Neural cell (in vitro differentiated cells): ENCODE measurements around the gene GRAMD2A. TPM values are rescaled to one million over a fixed set of nuclear protein-coding genes. Genes with fewer than 3 reads are reported as not detected.
A peak's percentile ranks its signal among the peaks of the same experiment; 100 is the strongest.

Experiments used
- H2AFZ ChIP-seq: fragments of 200-600, 300-800 bp; sonication (generic), shearing (Covaris generic); 2 replicates; pipeline ENCODE4 v1.6.0; 2014; ENCODE audit warnings: low read depth, mild to moderate bottlenecking, antibody characterized with exemption, low read length, moderate library complexity
- H3F3A ChIP-seq: fragments of 200-600 bp; shearing (Covaris generic); 2 replicates; pipeline ENCODE4 v1.6.1; 2016; ENCODE audit warnings: mild to moderate bottlenecking, moderate library complexity, mixed read lengths, antibody characterized with exemption, low read length; ENCODE audit not compliant: insufficient read depth, poor library complexity, severe bottlenecking
- H3K27ac ChIP-seq: fragments of 200-600, 300-800 bp; sonication (generic), shearing (Covaris generic); 2 replicates; pipeline ENCODE4 v1.5.1; 2014; ENCODE audit warnings: mild to moderate bottlenecking, low read length, moderate library complexity
- H3K27me3 ChIP-seq: fragments of 300-800, 200-600 bp; sonication (generic), shearing (Covaris generic); 2 replicates; pipeline ENCODE4 v1.6.0; 2014; ENCODE audit warnings: mild to moderate bottlenecking, low read depth, low read length, moderate library complexity; ENCODE audit not compliant: insufficient read depth
- H3K36me3 ChIP-seq: fragments of 300-800, 200-600 bp; sonication (generic), shearing (Covaris generic); 2 replicates; pipeline ENCODE4 v1.5.1; 2014; ENCODE audit warnings: mild to moderate bottlenecking, antibody characterized with exemption, low read length, moderate library complexity; ENCODE audit not compliant: insufficient read depth
- H3K4me2 ChIP-seq: fragments of 300-800, 200-600 bp; sonication (generic), shearing (Covaris generic); 2 replicates; pipeline ENCODE4 v1.6.0; 2014; ENCODE audit warnings: mild to moderate bottlenecking, low read length
- H3K4me3 ChIP-seq: fragments of 300-800, 200-600 bp; sonication (generic), shearing (Covaris generic); 2 replicates; pipeline ENCODE4 v1.5.1; 2014; ENCODE audit warnings: mild to moderate bottlenecking, low read length, moderate library complexity
- H3K79me2 ChIP-seq: fragments of 200-600 bp; shearing (Covaris generic); replicated peaks from 2 replicates; pipeline ENCODE4 v1.6.0; 2014; ENCODE audit warnings: mild to moderate bottlenecking, low read length, moderate library complexity; ENCODE audit not compliant: insufficient read depth
- H3K9ac ChIP-seq: fragments of 300-800, 200-600 bp; sonication (generic), shearing (Covaris generic); 2 replicates; pipeline ENCODE4 v1.6.1; 2016; ENCODE audit warnings: mild to moderate bottlenecking, low read length, mixed read lengths
- H3K9me2 ChIP-seq: fragments of 200-600 bp; shearing (Covaris generic); 2 replicates; pipeline ENCODE4 v1.6.1; 2016; ENCODE audit warnings: mild to moderate bottlenecking, low read length, mixed read lengths; ENCODE audit not compliant: insufficient read depth
- H3K9me3 ChIP-seq: fragments of 200-600, 300-800 bp; sonication (generic), shearing (Covaris generic); 2 replicates; pipeline ENCODE4 v1.6.1; 2016; ENCODE audit warnings: mild to moderate bottlenecking, mixed run types, low read length, moderate library complexity, mixed read lengths
- H4K20me1 ChIP-seq: fragments of 200-600 bp; shearing (Covaris generic); 2 replicates; pipeline ENCODE4 v1.6.1; 2016; ENCODE audit warnings: mild to moderate bottlenecking, mixed run types; ENCODE audit not compliant: insufficient read depth
- EP300 ChIP-seq: fragments of 450-650 bp; conservative IDR thresholded peaks from 2 replicates; pipeline ENCODE4 v1.6.1; 2014; ENCODE audit warnings: antibody characterized with exemption, mild to moderate bottlenecking, moderate library complexity; ENCODE audit not compliant: poor library complexity, severe bottlenecking
- EZH2 ChIP-seq: fragments of 200-600, 300-800 bp; shearing (Covaris generic), sonication (generic); IDR thresholded peaks from 2 replicates; pipeline ENCODE4 v1.6.1; 2014; ENCODE audit warnings: antibody characterized with exemption, low read length, borderline replicate concordance, mild to moderate bottlenecking; ENCODE audit not compliant: insufficient read depth, poor library complexity, severe bottlenecking
- MXI1 ChIP-seq: fragments of 450-650 bp; conservative IDR thresholded peaks from 2 replicates; pipeline ENCODE4 v1.6.1; 2014; ENCODE audit warnings: antibody characterized with exemption, mild to moderate bottlenecking; ENCODE audit not compliant: poor library complexity, severe bottlenecking
- POLR2AphosphoS5 ChIP-seq: IDR thresholded peaks from 2 replicates; pipeline ENCODE4 v1.6.1; 2012
- RAD21 ChIP-seq: fragments of 450-650 bp; conservative IDR thresholded peaks from 2 replicates; pipeline ENCODE4 v1.6.1; 2014; ENCODE audit warnings: antibody characterized with exemption, mild to moderate bottlenecking, moderate library complexity
- SMC3 ChIP-seq: fragments of 450-650 bp; conservative IDR thresholded peaks from 2 replicates; pipeline ENCODE4 v1.6.1; 2014; ENCODE audit warnings: antibody characterized with exemption, mild to moderate bottlenecking, moderate library complexity; ENCODE audit not compliant: poor library complexity
- TAF1 ChIP-seq: IDR thresholded peaks from 2 replicates; pipeline ENCODE4 v1.6.1; 2012; ENCODE audit warnings: low read depth
- polyA plus RNA-seq: library from polyadenylated mRNA; depleted of rRNA; stranded (reverse); fragments of >200 nt; gene quantifications from 2 replicates; pipeline ENCODE4 v1.2.3, GENCODE V29; 2014
- TF ChIP-seq, protein P1 (sequence below): fragments of 450-650 bp; IDR thresholded peaks from 2 replicates; pipeline ENCODE4 v1.5.1; 2014; ENCODE audit warnings: antibody characterized with exemption, mild to moderate bottlenecking, moderate library complexity; ENCODE audit not compliant: poor library complexity, severe bottlenecking
- TF ChIP-seq, protein P2 (sequence below): IDR thresholded peaks from 2 replicates; pipeline ENCODE4 v1.6.1; 2012; ENCODE audit warnings: borderline replicate concordance

Gene GRAMD2A
- polyA plus RNA-seq, 1 donor from 2014 or later, result 1.9 TPM

DNA sequence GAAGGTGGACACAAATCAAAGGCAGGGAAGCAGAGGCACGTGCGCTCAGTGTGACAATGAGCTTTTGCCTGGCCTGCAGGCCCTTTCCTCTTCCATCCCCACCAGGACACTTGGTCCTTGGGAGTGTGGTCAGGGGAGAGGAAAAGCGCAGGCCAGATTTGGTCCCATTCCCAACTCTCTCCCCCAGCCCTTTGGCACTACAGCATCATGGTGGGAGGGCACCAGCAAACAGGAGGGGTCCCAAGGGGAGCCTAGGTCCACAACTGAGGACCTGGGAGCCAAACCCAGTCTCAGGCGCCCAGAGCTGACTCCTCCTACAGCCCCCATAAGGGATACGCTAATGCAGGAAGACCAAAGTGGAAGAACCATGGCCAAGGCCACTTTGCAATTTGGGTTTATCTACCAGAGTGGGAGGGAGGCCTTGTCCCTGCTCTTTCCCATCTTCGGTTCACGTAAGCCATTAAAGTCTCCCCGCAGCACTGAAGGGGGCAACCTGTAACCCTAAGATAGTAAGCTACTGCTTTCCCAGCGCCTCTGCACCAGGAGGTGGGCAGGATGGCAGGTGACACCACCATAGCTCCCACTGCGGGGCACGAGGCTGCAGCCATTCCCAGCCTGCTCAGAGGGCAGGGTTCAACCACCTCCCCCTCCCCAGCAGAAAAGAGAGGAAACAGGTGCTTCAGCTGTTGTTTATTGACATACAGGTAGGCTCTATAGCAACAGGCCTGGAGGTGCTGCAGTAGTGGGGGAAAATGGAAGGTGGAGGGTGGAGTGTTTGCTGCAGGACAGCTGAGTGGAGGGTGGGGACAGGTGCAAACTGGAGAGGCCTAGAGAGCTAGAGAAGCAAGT is 993 bp upstream of the GRAMD2A start:
- Histone ChIP-seq H2AFZ (no peak overlapping the region), H3K4me3 (no peak overlapping the region), H3K9me2 (no peaks in the 10 kb centered on the region), H3F3A (no peaks in the 10 kb centered on the region), H3K27me3 (peaks cover 30% of the 10 kb centered on the region), H3K4me2 (no peak overlapping the region), H4K20me1 (no peaks in the 10 kb centered on the region), H3K27ac (no peak overlapping the region), H3K9me3 (no peaks in the 10 kb centered on the region), H3K9ac (no peak overlapping the region), H3K79me2 (no peaks in the 10 kb centered on the region), H3K36me3 (peaks cover 6% of the 10 kb centered on the region)
- TF ChIP-seq EP300, result no peak
- TF ChIP-seq TAF1, result no peak
- no peak for TF ChIP-seq RAD21
- TF ChIP-seq, protein P1, sequence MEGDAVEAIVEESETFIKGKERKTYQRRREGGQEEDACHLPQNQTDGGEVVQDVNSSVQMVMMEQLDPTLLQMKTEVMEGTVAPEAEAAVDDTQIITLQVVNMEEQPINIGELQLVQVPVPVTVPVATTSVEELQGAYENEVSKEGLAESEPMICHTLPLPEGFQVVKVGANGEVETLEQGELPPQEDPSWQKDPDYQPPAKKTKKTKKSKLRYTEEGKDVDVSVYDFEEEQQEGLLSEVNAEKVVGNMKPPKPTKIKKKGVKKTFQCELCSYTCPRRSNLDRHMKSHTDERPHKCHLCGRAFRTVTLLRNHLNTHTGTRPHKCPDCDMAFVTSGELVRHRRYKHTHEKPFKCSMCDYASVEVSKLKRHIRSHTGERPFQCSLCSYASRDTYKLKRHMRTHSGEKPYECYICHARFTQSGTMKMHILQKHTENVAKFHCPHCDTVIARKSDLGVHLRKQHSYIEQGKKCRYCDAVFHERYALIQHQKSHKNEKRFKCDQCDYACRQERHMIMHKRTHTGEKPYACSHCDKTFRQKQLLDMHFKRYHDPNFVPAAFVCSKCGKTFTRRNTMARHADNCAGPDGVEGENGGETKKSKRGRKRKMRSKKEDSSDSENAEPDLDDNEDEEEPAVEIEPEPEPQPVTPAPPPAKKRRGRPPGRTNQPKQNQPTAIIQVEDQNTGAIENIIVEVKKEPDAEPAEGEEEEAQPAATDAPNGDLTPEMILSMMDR, result no peak
- no peak for TF ChIP-seq MXI1
- TF ChIP-seq EZH2, result no peak

DNA sequence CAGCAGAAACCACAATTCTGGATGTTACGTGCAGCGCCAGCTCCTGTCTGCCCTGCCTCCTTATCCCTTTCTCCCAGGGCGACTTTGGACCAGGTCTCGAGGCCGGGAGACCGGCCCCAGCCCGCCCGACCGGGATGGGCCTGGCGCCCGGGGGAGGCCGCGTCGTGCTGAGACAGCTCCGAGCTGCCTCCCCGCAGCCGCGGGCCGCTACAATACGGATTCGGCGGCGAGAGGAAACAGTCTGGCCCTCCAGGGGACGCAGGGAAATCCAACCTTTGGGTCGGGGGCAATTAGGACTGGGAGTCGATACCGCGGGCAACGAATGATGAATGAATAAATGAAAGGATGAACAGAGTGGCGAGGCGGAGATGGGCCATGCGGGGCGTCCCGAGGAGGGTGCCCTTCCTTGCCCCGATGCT is 537 bp downstream of the GRAMD2A start:
- no peaks in the 10 kb centered on the region for H3K79me2 ChIP-seq
- TF ChIP-seq MXI1, result no peak
- peak; percentile 49 for TF ChIP-seq EZH2
- H4K20me1 ChIP-seq, result no peaks in the 10 kb centered on the region
- H3K9me2 ChIP-seq, result no peaks in the 10 kb centered on the region
- H3K4me3 ChIP-seq, result peak overlapping the region; percentile 37
- H2AFZ ChIP-seq, result no peak overlapping the region
- no peak overlapping the region for H3K27ac ChIP-seq
- H3K27me3 ChIP-seq, result peaks cover 30% of the 10 kb centered on the region
- H3K9ac ChIP-seq, result no peak overlapping the region
- H3K36me3 ChIP-seq, result peaks cover 6% of the 10 kb centered on the region
- no peaks in the 10 kb centered on the region for H3F3A ChIP-seq
- no peak overlapping the region for H3K4me2 ChIP-seq
- H3K9me3 ChIP-seq, result no peaks in the 10 kb centered on the region

DNA sequence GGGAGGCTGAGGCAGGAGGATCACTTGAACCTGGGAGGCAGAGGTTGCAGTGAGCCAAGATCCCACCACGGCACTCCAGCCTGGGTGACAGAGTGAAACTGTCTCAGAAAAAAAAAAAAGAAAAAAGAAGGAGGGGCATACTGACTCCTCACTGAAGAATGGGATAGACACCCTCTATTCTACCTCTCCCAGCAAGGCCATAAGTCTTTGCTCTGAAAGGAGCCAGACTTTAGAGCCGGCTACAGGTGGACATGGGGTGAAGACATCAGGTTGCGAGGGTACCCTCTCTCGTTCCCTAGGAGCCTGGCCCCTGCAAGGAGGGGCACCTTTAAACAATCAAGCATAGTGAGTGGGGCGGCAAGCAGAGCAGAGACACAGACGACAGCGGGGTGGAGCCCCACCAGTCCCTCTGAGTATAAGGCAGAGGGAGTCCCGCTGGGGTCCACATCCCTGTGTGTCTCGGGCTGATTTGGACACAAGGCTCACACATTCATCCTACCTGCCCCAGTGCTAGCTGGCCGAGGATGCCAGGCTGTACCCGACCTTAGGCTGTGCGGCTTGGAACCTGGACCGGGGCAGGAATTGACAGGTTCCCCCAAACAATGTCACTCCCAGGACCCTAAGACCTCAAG is 1.1 kb downstream of the GRAMD2A start:
- no peaks in the 10 kb centered on the region for H3K9me3 ChIP-seq
- no peak overlapping the region for H3K27ac ChIP-seq
- no peaks in the 10 kb centered on the region for H3K79me2 ChIP-seq
- no peak overlapping the region for H3K9ac ChIP-seq
- H3K4me3 ChIP-seq, result no peak overlapping the region
- TF ChIP-seq, protein P2, sequence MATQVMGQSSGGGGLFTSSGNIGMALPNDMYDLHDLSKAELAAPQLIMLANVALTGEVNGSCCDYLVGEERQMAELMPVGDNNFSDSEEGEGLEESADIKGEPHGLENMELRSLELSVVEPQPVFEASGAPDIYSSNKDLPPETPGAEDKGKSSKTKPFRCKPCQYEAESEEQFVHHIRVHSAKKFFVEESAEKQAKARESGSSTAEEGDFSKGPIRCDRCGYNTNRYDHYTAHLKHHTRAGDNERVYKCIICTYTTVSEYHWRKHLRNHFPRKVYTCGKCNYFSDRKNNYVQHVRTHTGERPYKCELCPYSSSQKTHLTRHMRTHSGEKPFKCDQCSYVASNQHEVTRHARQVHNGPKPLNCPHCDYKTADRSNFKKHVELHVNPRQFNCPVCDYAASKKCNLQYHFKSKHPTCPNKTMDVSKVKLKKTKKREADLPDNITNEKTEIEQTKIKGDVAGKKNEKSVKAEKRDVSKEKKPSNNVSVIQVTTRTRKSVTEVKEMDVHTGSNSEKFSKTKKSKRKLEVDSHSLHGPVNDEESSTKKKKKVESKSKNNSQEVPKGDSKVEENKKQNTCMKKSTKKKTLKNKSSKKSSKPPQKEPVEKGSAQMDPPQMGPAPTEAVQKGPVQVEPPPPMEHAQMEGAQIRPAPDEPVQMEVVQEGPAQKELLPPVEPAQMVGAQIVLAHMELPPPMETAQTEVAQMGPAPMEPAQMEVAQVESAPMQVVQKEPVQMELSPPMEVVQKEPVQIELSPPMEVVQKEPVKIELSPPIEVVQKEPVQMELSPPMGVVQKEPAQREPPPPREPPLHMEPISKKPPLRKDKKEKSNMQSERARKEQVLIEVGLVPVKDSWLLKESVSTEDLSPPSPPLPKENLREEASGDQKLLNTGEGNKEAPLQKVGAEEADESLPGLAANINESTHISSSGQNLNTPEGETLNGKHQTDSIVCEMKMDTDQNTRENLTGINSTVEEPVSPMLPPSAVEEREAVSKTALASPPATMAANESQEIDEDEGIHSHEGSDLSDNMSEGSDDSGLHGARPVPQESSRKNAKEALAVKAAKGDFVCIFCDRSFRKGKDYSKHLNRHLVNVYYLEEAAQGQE, result no peak
- TF ChIP-seq SMC3 (no peak), RAD21 (no peak), EZH2 (no peak), TAF1 (no peak), MXI1 (no peak), EP300 (no peak), POLR2AphosphoS5 (no peak)
- TF ChIP-seq, protein P1, result no peak
- peaks cover 30% of the 10 kb centered on the region for H3K27me3 ChIP-seq
- H2AFZ ChIP-seq, result no peak overlapping the region
- no peaks in the 10 kb centered on the region for H3K9me2 ChIP-seq
- peaks cover 3% of the 10 kb centered on the region for H3K36me3 ChIP-seq
- H3F3A ChIP-seq, result no peaks in the 10 kb centered on the region
- no peaks in the 10 kb centered on the region for H4K20me1 ChIP-seq
- no peak overlapping the region for H3K4me2 ChIP-seq
